PFSK-1 (cell line): ENCODE data around the gene ADAMTS17.

Experiments used
- FOXP2 ChIP-seq: optimal IDR thresholded peaks from 2 replicates; pipeline ENCODE3; 2011; ENCODE audit warnings: borderline replicate concordance, control low read depth, inconsistent platforms; ENCODE audit not compliant: insufficient read depth; ENCODE audit errors: extremely low read length, extremely low read depth
- POLR2AphosphoS5 ChIP-seq: IDR thresholded peaks from 2 replicates; pipeline ENCODE4 v1.6.1; 2012; ENCODE audit warnings: low read depth, mild to moderate bottlenecking, control low read depth, low read length, moderate library complexity
- SIN3A ChIP-seq: IDR thresholded peaks from 2 replicates; pipeline ENCODE4 v1.6.1; 2012; ENCODE audit warnings: mild to moderate bottlenecking, low read length, moderate library complexity, borderline replicate concordance; ENCODE audit not compliant: insufficient read depth
- TAF1 ChIP-seq: IDR thresholded peaks from 2 replicates; pipeline ENCODE4 v1.6.1; 2012; ENCODE audit warnings: low read length, control low read depth, borderline replicate concordance; ENCODE audit not compliant: insufficient read depth
- TF ChIP-seq, protein P1 (sequence below), 2 experiments: IDR thresholded peaks; 2 replicates each; pipeline versions ENCODE4 v1.6.1 to v1.8.0; 2011 to 2012; ENCODE audit warnings: low read depth in 2 of 2, low read length in 2 of 2, control low read depth in 1 of 2, inconsistent platforms in 1 of 2, mild to moderate bottlenecking in 1 of 2, moderate library complexity in 1 of 2; ENCODE audit not compliant: insufficient read depth in 1 of 2

ADAMTS17 gene

DNA sequence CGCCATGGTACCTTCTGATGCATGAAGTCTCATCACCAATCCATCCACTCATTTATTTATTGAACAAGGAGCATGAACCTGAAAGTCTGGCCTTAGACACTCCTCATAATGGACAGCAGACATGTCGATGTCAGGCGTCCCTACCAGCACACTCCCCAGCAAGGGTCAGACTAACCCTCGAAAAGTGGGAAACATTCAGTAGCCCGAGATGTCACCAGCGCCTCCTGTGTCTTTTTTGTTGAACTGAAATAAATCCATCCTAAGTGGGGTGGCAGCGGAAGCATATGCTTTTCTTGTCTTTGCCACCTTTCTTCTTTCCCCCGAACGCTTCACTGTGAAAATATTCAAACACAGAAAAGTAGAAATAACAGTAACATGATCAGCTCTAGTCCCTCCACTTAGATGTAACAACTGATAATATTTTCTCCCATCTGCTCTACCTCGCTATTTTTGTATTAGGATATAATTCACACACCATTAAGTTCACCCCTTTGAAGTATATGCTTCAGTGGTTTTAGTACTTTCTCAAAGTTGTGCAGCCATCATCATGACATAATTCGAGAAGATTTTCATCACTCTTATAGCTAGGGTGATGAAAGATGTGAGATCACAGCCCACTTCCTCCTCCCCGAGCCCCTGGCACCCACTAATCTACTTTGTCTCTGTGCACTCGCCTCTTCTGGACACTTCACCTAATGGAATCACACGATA, 121.6 kb downstream of the ADAMTS17 start:
- TF ChIP-seq POLR2AphosphoS5 (no peak), TAF1 (no peak), SIN3A (no peak)

DNA sequence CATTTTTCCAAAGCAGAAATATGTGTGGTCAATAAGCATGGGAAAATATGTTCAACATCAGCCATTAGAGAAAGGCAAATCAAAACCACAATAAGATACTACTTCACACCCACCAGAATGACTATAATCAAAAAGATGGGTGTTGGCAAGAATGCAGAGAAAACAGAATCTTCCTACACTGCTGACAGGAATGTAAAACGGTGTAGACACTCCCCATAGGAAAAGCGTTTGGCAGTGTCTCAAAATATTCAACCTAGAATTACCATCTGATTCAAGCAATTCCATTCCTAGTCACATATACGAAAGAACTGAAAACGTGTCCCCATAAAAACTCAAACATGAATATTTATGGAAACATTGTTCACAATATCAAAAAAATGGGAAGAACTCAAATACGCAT, 123.3 kb downstream of the ADAMTS17 start:
- TF ChIP-seq TAF1, result no peak
- TF ChIP-seq POLR2AphosphoS5, result no peak
- TF ChIP-seq SIN3A, result no peak
- TF ChIP-seq, protein P1, sequence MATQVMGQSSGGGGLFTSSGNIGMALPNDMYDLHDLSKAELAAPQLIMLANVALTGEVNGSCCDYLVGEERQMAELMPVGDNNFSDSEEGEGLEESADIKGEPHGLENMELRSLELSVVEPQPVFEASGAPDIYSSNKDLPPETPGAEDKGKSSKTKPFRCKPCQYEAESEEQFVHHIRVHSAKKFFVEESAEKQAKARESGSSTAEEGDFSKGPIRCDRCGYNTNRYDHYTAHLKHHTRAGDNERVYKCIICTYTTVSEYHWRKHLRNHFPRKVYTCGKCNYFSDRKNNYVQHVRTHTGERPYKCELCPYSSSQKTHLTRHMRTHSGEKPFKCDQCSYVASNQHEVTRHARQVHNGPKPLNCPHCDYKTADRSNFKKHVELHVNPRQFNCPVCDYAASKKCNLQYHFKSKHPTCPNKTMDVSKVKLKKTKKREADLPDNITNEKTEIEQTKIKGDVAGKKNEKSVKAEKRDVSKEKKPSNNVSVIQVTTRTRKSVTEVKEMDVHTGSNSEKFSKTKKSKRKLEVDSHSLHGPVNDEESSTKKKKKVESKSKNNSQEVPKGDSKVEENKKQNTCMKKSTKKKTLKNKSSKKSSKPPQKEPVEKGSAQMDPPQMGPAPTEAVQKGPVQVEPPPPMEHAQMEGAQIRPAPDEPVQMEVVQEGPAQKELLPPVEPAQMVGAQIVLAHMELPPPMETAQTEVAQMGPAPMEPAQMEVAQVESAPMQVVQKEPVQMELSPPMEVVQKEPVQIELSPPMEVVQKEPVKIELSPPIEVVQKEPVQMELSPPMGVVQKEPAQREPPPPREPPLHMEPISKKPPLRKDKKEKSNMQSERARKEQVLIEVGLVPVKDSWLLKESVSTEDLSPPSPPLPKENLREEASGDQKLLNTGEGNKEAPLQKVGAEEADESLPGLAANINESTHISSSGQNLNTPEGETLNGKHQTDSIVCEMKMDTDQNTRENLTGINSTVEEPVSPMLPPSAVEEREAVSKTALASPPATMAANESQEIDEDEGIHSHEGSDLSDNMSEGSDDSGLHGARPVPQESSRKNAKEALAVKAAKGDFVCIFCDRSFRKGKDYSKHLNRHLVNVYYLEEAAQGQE (IDR thresholded peaks at IDR 0.05; ENCODE audit: insufficient read depth in 1 of 2, low read depth in 2 of 2, low read length in 2 of 2), result no peak
- no peak for TF ChIP-seq FOXP2

DNA sequence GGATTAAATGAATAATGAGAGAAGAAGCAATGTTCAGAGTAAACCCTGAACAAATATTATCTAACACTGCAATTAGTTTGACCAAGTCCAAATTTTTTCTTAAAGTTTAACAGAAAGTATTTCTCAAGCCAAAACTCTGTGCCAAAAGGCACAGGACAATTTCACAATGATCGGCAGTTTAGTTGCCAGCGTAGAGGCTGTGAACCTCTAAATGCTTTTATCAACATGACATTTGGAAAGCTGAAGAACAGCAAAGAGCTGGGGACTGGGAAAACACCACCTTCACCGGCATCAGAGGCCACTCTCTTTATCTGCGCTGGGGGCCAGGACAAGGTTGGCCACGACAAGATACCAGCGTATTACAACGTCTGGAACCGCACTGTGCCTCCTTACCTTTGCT, 125.6 kb downstream of the ADAMTS17 start:
- TF ChIP-seq POLR2AphosphoS5 (no peak), FOXP2 (no peak), TAF1 (no peak), SIN3A (no peak)
- TF ChIP-seq, protein P1 (IDR thresholded peaks at IDR 0.05; ENCODE audit: insufficient read depth in 1 of 2, low read depth in 2 of 2, low read length in 2 of 2), result no peak

DNA sequence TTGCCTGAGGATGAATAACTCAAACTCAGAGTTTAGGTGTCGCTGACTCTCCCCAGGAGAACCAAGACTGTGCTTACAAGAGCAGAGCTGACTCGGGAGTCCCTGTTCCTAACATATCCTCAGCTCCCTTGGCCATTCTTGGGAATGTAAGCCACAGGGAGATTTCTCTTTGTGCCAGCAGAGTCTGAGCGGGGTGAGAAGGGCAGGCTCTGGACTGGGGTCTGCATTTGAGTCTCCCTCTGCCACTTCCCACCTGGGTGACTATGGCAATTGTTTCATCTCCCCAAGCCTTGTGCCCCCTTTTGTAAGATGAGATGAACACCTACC, 126.0 kb downstream of the ADAMTS17 start:
- no peak for TF ChIP-seq TAF1
- TF ChIP-seq SIN3A, result no peak
- TF ChIP-seq POLR2AphosphoS5, result no peak
- TF ChIP-seq FOXP2, result no peak
- TF ChIP-seq, protein P1 (IDR thresholded peaks at IDR 0.05; ENCODE audit: insufficient read depth in 1 of 2, low read depth in 2 of 2, low read length in 2 of 2), result no peak

DNA sequence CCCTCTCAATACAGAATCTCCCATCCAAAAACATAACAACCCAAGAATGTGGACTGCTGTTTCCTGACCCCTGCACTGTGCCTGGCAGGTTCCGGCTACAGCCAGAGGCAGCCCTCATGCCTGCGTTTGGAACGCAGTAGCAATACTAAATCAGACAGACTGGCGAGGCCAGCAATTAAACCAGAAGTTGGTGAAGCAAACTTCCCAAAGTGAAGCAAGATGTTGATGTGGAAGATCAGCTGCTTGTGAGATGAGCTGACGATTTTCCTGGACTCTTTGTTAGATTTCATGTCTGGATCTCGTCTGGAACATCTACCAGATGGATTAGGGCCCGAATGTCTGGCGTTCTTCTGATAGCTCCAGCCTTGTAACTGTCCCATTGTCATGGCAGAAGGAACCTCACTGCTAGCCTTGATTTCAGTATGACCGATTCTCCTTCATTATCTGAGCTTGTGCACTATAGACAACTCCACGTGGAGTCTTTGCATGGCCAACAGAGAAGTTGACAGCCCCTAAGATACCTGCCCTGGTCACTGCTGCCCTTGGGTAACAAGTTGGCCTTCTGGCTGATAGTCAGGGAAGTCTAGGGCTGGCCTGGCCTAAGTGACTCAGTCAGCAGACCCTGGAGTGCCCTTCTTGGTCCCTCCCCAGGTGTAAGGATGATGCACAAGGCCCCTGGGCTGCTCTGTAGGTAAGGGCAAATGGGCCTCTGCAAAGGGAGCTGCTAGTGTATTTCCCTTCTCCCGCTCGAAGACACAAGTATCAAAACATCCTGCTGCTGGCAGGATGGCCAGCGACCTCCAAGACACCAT, 126.5 kb downstream of the ADAMTS17 start:
- TF ChIP-seq, protein P1 (IDR thresholded peaks at IDR 0.05; ENCODE audit: insufficient read depth in 1 of 2, low read depth in 2 of 2, low read length in 2 of 2), result no peak
- no peak for TF ChIP-seq POLR2AphosphoS5
- TF ChIP-seq SIN3A, result no peak
- TF ChIP-seq FOXP2, result no peak
- TF ChIP-seq TAF1, result no peak
